HL-60 (cell line): ENCODE results near the gene SENP1.

Experiments used
- CTCF ChIP-seq: IDR thresholded peaks from one replicate; pipeline ENCODE4 v1.5.1; 2011; ENCODE audit warnings: low read length, control low read depth, inconsistent platforms; ENCODE audit not compliant: insufficient read depth
- GABPA ChIP-seq: IDR thresholded peaks from 2 replicates; pipeline ENCODE4 v1.6.1; 2012; ENCODE audit warnings: low read depth
- POLR2AphosphoS5 ChIP-seq: IDR thresholded peaks from 2 replicates; pipeline ENCODE4 v1.6.1; 2012; ENCODE audit warnings: low read depth
- SPI1 ChIP-seq: IDR thresholded peaks from 2 replicates; pipeline ENCODE4 v1.6.1; 2012; ENCODE audit warnings: low read depth, mild to moderate bottlenecking, borderline replicate concordance

- no peak for TF ChIP-seq CTCF
- TF ChIP-seq SPI1 = no peak
- no peak for TF ChIP-seq POLR2AphosphoS5
- TF ChIP-seq GABPA = no peak
Measured at GRCh38 chr12:48119834-48120195, 13.9 kb upstream of the SENP1 start.
